Measurements from ENCODE around the gene CD1B.

CD1B gene

GRCh38 chr1:158330391-158331105 is 783 bp downstream of the CD1B start:
- H3K9me3 ChIP-seq (replicated peaks; ENCODE audit: insufficient read depth, low read length): no peaks in the 10 kb centered on the region
- H3K9ac ChIP-seq (ENCODE audit: low read length): no peak overlapping the region
- no peaks in the 10 kb centered on the region for H3K36me3 ChIP-seq (replicated peaks; ENCODE audit: insufficient read depth, low read length)
- DNase-seq: no peak
- H3K27me3 ChIP-seq (replicated peaks; ENCODE audit: insufficient read depth, low read length): no peaks in the 10 kb centered on the region
- no peak overlapping the region for H3K4me2 ChIP-seq (ENCODE audit: low read depth, low read length)
- no peak overlapping the region for H3K4me3 ChIP-seq (ENCODE audit: low read length)
- TF ChIP-seq EZH2phosphoT487 (IDR thresholded peaks at IDR 0.05; ENCODE audit: low read length): no peak
- TF ChIP-seq CTCF (IDR thresholded peaks at IDR 0.05; ENCODE audit: low read length): no peak
- TF ChIP-seq EZH2 (optimal IDR thresholded peaks at IDR 0.05; ENCODE audit: low read depth, low read length): no peak
- no peaks in the 10 kb centered on the region for H3K9me2 ChIP-seq (replicated peaks; ENCODE audit: insufficient read depth, low read length)
- H2AFZ ChIP-seq (ENCODE audit: low read length): no peak overlapping the region
- no peak overlapping the region for H3K27ac ChIP-seq (ENCODE audit: low read length)
- no peaks in the 10 kb centered on the region for H4K20me1 ChIP-seq (ENCODE audit: insufficient read depth, low read length)
- H3K79me2 ChIP-seq (ENCODE audit: low read length): no peaks in the 10 kb centered on the region
- 0 out of 2 replicates have a peak, but pooled peaks cover 9% of the 10 kb centered on the region for H3F3A ChIP-seq (ENCODE audit: insufficient read depth, low read length)
- H3K4me1 ChIP-seq (ENCODE audit: low read length): peaks cover 22% of the 10 kb centered on the region

DNA sequence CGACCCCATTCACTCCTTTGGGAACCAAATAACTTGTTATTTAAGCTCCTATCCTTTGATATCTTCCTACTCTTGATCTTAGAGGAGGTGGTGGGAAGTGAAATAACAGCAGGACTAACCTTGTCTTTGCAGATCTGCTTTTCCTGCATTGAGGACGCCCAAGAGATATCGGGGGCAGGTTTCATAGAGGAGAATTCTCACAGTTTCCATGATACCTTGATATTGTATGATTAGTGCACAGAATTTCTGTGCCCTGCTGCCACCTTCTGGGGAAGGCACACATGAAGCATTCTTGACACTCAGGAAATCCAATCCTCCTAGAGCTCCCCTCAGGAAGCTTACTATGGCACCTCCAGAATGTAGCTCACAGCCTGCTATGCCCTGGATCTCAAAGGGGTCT is 1.6 kb downstream of the CD1B start:
- Histone ChIP-seq H3K9me3 (replicated peaks; ENCODE audit: insufficient read depth, low read length) (no peaks in the 10 kb centered on the region), H3K27ac (ENCODE audit: low read length) (no peak overlapping the region), H3K4me1 (ENCODE audit: low read length) (peaks cover 16% of the 10 kb centered on the region), H3K9ac (ENCODE audit: low read length) (no peak overlapping the region), H3K79me2 (ENCODE audit: low read length) (no peaks in the 10 kb centered on the region), H3K4me3 (ENCODE audit: low read length) (no peak overlapping the region), H3K9me2 (replicated peaks; ENCODE audit: insufficient read depth, low read length) (no peaks in the 10 kb centered on the region), H3F3A (ENCODE audit: insufficient read depth, low read length) (0 out of 2 replicates have a peak, but pooled peaks cover 9% of the 10 kb centered on the region), H4K20me1 (ENCODE audit: insufficient read depth, low read length) (no peaks in the 10 kb centered on the region), H2AFZ (ENCODE audit: low read length) (no peak overlapping the region), H3K36me3 (replicated peaks; ENCODE audit: insufficient read depth, low read length) (no peaks in the 10 kb centered on the region), H3K4me2 (ENCODE audit: low read depth, low read length) (no peak overlapping the region), H3K27me3 (replicated peaks; ENCODE audit: insufficient read depth, low read length) (no peaks in the 10 kb centered on the region)
- peak; percentile 38 for DNase-seq
- peak; percentile 61 for TF ChIP-seq CTCF (IDR thresholded peaks at IDR 0.05; ENCODE audit: low read length)
- no peak for TF ChIP-seq EZH2phosphoT487 (IDR thresholded peaks at IDR 0.05; ENCODE audit: low read length)

DNA sequence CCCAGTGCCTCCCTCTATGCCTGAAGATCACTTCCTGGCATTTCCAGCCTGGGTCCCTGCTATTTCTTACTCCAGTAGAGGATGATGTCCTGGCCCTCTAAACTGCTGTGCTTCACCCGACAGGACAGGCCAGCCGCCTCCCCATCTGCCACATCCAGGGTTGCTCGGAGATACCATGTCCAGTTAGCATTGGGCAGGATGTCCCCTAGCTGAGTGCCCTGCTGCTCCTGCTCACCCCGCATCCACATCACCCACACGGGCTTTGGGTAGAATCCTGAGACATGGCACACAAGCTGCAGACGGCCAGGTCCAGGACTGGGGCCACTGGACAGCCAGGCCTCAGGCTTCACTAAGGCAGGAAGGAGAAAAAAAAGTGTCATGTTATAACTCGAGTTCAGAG is 2.0 kb downstream of the CD1B start:
- H3K4me2 ChIP-seq (ENCODE audit: low read depth, low read length): no peak overlapping the region
- no peak overlapping the region for H2AFZ ChIP-seq (ENCODE audit: low read length)
- no peaks in the 10 kb centered on the region for H4K20me1 ChIP-seq (ENCODE audit: insufficient read depth, low read length)
- peaks cover 12% of the 10 kb centered on the region for H3K4me1 ChIP-seq (ENCODE audit: low read length)
- no peaks in the 10 kb centered on the region for H3K79me2 ChIP-seq (ENCODE audit: low read length)
- no peak overlapping the region for H3K4me3 ChIP-seq (ENCODE audit: low read length)
- DNase-seq: no peak
- H3K9ac ChIP-seq (ENCODE audit: low read length): no peak overlapping the region
- no peaks in the 10 kb centered on the region for H3K9me2 ChIP-seq (replicated peaks; ENCODE audit: insufficient read depth, low read length)
- H3K27ac ChIP-seq (ENCODE audit: low read length): no peak overlapping the region
- no peaks in the 10 kb centered on the region for H3K27me3 ChIP-seq (replicated peaks; ENCODE audit: insufficient read depth, low read length)
- H3K36me3 ChIP-seq (replicated peaks; ENCODE audit: insufficient read depth, low read length): no peaks in the 10 kb centered on the region
- 0 out of 2 replicates have a peak, but pooled peaks cover 9% of the 10 kb centered on the region for H3F3A ChIP-seq (ENCODE audit: insufficient read depth, low read length)
- H3K9me3 ChIP-seq (replicated peaks; ENCODE audit: insufficient read depth, low read length): no peaks in the 10 kb centered on the region
- TF ChIP-seq EZH2phosphoT487 (IDR thresholded peaks at IDR 0.05; ENCODE audit: low read length) (no peak), CTCF (IDR thresholded peaks at IDR 0.05; ENCODE audit: low read length) (no peak), EZH2 (optimal IDR thresholded peaks at IDR 0.05; ENCODE audit: low read depth, low read length) (no peak)

Data from MM.1S (cell line).